Left lung (tissue), 10 donors: Measurements from ENCODE around the gene CD164L2. TPM values are rescaled to one million over a fixed set of nuclear protein-coding genes. Genes with fewer than 3 reads are reported as not detected.

Experiments
- ATAC-seq: fragments of 200-7000 bp; cut with Tn5 transposase; one replicate; pipeline ENCODE4 v1.9.1; 2020; ENCODE audit warnings: moderate library complexity
- DNase-seq, 4 donors: peaks; one replicate each; pipeline ENCODE4 v3.0.0-alpha.2; 2013 to 2020
- H3K27ac ChIP-seq, 2 donors: fragments of 200-600 bp; sonication (generic) in 1 of 2; one replicate each; pipeline versions ENCODE4 v1.5.0 to v1.8.0; 2020 to 2021
- H3K27me3 ChIP-seq, 2 donors: fragments of 200-600 bp; sonication (generic) in 1 of 2; one replicate each; pipeline versions ENCODE4 v1.5.0 to v1.8.0; 2020 to 2021
- H3K36me3 ChIP-seq, 2 donors: fragments of 200-600 bp; sonication (generic) in 1 of 2; one replicate each; pipeline versions ENCODE4 v1.5.0 to v1.8.0; 2020 to 2021
- H3K4me1 ChIP-seq, 2 donors: fragments of 200-600 bp; one replicate each; pipeline ENCODE4 v1.8.0; 2021
- H3K4me3 ChIP-seq, 2 donors: fragments of 200-600 bp; sonication (generic) in 1 of 2; one replicate each; pipeline versions ENCODE4 v1.5.0 to v1.8.0; 2020 to 2021; ENCODE audit warnings: mild to moderate bottlenecking in 1 of 2
- H3K9me3 ChIP-seq, 2 donors: fragments of 200-600 bp; sonication (generic) in 1 of 2; one replicate each; pipeline versions ENCODE4 v1.5.0 to v1.8.0; 2020 to 2021
- CTCF ChIP-seq, 2 donors: fragments of 200-600 bp; sonication (generic) in 1 of 2; IDR thresholded peaks; one replicate each; pipeline versions ENCODE4 v1.5.0 to v1.8.0; 2021; ENCODE audit warnings: antibody characterized with exemption in 2 of 2
- intact Hi-C, 2 donors: fragments of 100-400 bp; cut with DNase I; formaldehyde crosslinking; loops; one replicate each; pipeline versions ENCODE4 v1.11.2 to v1.14.2; 2022
- polyA plus RNA-seq, 6 donors: library from polyadenylated mRNA; unstranded; fragments of 120-200 nt; gene quantifications; one replicate each; pipeline ENCODE4 v1.2.1, GENCODE V29; 2013; ENCODE audit not compliant: insufficient read length in 6 of 6
- total RNA-seq, 2 donors: library from RNA; stranded (reverse); fragmentation: NEBNext Ultra II Directional; extraction: Animal tissue kit (Norgen Biotek cat#: 25700); gene quantifications; one replicate each; pipeline ENCODE4 v1.2.1, GENCODE V29; 2021
- donor health status: DM: no; HTN: yes; CAD: no.
- donor health status: DM: no; HTN: no; CAD: no.

Gene CD164L2
- total and polyA plus RNA-seq, 8 donors = 0.33 to 5.9 (median 1.7) TPM

- peaks cover 0 to 1% of the 10 kb centered on the region in 2 donors for H3K27me3 ChIP-seq
- peaks cover 10 to 47% of the 10 kb centered on the region in 2 donors for H3K4me1 ChIP-seq
- intact Hi-C loops = no loop called here
- ATAC-seq (no peak), DNase-seq (no peak)
- peaks cover 0 to 84% of the 10 kb centered on the region in 2 donors for H3K36me3 ChIP-seq
- TF ChIP-seq CTCF (IDR thresholded peaks at IDR 0.05) = no peak
- H3K9me3 ChIP-seq = no peaks in the 10 kb centered on the region
- H3K27ac ChIP-seq = no peak overlapping the region
- H3K4me3 ChIP-seq = no peak overlapping the region
Observed at GRCh38 chr1:27361553-27361952, 21.6 kb downstream of the CD164L2 start.

GRCh38 chr1:27361044-27361402 lies 22.1 kb downstream of the CD164L2 start:
- ATAC-seq = no peak
- intact Hi-C loops = no loop called here

GRCh38 chr1:27360159-27361043 lies 22.7 kb downstream of the CD164L2 start:
- no peak for TF ChIP-seq CTCF (IDR thresholded peaks at IDR 0.05)
- H3K9me3 ChIP-seq = no peaks in the 10 kb centered on the region
- intact Hi-C loops = no loop called here
- H3K4me1 ChIP-seq = peaks cover 10 to 47% of the 10 kb centered on the region in 2 donors
- no peaks in the 10 kb centered on the region for H3K27me3 ChIP-seq
- no peak overlapping the region for H3K27ac ChIP-seq
- peaks cover 0 to 96% of the 10 kb centered on the region in 2 donors for H3K36me3 ChIP-seq
- peak in 1 of 4 donors; percentile 92 for DNase-seq
- no peak for ATAC-seq
- peak overlapping the region in 1 of 2 donors; percentile 44 for H3K4me3 ChIP-seq

More at GRCh38 chr1:27361044-27361402, 22.1 kb downstream of the CD164L2 start:
- TF ChIP-seq CTCF (IDR thresholded peaks at IDR 0.05) = no peak
- Histone ChIP-seq H3K4me1 (peaks cover 10 to 47% of the 10 kb centered on the region in 2 donors), H3K27me3 (no peaks in the 10 kb centered on the region), H3K9me3 (no peaks in the 10 kb centered on the region), H3K4me3 (peak overlapping the region in 1 of 2 donors; percentile 44), H3K27ac (no peak overlapping the region), H3K36me3 (peaks cover 0 to 90% of the 10 kb centered on the region in 2 donors)
- DNase-seq = no peak

GRCh38 chr1:27359822-27360158 lies 23.3 kb downstream of the CD164L2 start:
- intact Hi-C loops = loop anchor here in 1 of 2 donors (5.0 kb wide), 1 partner anchor 33 kb away; the partner anchor contains the start of gene GPR3
- peaks cover 0 to 100% of the 10 kb centered on the region in 2 donors for H3K36me3 ChIP-seq

More at GRCh38 chr1:27359822-27360158, 23.3 kb downstream of the CD164L2 start:
- no peaks in the 10 kb centered on the region for H3K9me3 ChIP-seq
- no peak for TF ChIP-seq CTCF (IDR thresholded peaks at IDR 0.05)
- DNase-seq = no peak
- H3K4me3 ChIP-seq = no peak overlapping the region
- no peak for ATAC-seq
- no peak overlapping the region for H3K27ac ChIP-seq
- peaks cover 5 to 42% of the 10 kb centered on the region in 2 donors for H3K4me1 ChIP-seq
- H3K27me3 ChIP-seq = no peaks in the 10 kb centered on the region
